Stimulated activated CD4-positive, alpha-beta T cell treated with anti-CD3 and anti-CD28 coated beads, Interleukin-15, amount 100 ng/mL, for 24 hours (primary cell): ENCODE results near the gene GALNTL6.
"Not testable (repeated sequence)": the region's sequence is repeated elsewhere in the genome, so short reads cannot be mapped to it uniquely, and the experiment has no call there.

ENCODE experiments used
- DNase-seq: peaks from one replicate; pipeline ENCODE4 v3.0.0-alpha.2; 2020

Gene GALNTL6

DNA sequence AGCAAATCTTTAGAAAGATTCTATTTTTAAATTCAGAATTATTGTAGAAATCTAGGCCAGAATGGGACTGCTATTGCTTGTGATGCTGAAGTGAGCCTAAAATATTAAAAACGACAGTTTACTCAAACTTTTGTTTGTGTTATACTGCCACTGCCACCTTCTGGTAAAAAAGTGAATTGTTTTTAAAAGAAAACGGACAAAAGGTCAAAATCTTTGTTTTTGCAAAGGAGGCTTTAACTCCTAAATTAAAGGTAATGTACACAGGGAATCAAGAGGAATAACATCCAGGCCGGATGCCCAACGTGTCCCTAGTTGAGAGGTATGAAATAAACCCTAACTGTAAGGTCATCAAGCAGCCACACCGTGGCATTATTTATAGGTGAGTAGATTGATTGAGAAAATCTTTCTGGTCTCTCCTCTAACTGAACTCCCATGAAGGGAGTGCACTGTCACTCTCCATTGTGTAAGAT lies 1017.1 kb downstream of the GALNTL6 start:
- DNase-seq: no peak

DNA sequence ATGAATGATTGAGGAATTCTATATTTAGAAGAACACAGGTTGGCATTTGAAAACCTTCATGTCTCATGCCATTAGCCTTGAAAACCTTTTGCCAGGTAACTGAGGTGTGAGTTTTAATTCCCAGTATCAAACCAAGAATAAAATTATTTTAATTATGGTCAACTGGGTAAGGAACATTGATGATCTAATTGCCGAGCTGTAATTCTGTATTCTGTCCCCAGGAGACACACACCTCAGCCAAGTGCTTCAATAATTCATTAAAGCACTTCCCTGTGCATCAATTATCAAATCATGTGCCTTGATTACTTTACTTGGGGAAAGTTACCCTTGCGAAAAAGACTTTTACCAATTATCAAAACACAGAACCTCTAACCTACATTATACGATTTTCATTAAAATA lies 1023.5 kb downstream of the GALNTL6 start:
- no peak for DNase-seq

DNA sequence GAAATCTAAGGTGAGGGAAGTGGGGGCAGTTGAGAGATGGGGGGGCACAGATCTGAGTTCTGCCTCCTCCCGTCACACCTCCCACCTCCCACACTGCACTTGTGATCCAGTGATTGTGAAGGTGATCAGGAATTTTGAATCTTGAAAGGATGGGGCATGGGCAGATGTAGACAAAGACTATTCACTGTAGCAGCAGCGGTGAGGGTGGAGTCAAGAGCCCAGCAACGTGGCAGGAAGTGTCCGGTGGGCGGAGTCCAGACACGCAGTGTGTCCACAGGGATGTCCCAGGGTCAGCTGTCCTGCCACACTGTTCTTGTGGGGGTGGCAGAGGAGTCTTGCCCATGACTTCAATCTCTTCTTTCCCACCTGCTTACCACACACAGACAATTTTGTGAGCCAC lies 1024.9 kb downstream of the GALNTL6 start:
- DNase-seq: no peak

GRCh38 chr4:172838943-172839342 lies 1025.7 kb downstream of the GALNTL6 start:
- no peak for DNase-seq

GRCh38 chr4:172842779-172843178 lies 1029.6 kb downstream of the GALNTL6 start:
- DNase-seq: no peak

DNA sequence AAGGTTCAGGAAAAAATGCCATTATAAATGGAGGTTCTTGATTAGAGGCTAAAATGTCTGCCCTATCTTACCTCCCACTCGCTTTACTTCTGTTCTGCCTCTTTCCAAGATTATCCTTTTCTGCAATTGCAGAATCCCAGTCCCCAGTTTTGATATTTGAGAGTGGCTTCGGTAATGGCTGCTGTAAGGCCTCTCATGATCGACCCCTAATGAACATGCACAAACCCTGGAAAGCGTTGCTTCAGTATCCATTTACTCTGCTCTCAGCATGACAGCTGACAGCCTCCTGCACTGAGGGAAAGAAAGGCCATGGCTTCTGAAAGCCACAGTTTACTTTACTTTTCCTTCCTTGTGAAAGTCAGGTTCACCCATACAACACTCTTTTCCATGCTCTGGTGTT lies 1030.0 kb downstream of the GALNTL6 start:
- DNase-seq: no peak

DNA sequence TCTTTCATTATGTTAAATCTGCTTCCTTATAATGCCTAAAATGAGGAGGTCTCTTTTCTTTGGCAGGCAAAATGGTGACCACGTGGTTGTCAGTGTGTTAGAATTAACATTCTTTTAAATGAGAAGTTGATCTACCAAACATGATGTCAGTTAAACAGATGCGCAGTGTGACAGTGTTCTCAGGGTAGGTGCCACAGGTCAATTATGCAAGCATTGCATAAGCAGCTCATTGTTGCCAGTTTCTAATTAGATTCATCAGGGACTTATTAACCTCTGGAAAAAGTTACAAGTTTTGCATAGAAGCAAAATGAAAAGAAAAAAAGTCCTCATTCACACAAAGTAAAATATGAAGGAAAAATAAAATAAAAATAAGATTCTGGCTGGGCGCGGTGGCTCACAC lies 1031.4 kb downstream of the GALNTL6 start:
- DNase-seq: no peak

DNA sequence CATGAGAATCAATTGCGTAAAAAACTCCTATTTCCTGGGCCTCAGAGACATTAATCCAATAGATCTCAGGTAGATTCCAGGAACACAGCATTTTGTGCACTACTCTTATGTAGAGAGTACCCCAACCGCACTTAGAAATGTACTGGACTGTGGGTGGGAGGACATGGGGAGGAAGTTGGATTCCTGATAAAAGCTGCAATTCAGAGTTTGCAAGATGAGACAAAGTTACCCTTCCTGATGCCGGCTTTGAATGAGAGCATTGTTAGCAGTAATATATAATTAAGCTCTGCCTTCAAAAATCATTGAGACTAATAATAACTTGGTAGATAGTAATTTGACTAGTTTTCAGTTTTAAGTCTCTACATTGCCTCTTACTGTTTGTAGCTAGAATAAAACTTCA lies 1032.1 kb downstream of the GALNTL6 start:
- DNase-seq: no peak

- DNase-seq: no peak
Measured at GRCh38 chr4:172850838-172851237, 1037.6 kb downstream of the GALNTL6 start.

DNA sequence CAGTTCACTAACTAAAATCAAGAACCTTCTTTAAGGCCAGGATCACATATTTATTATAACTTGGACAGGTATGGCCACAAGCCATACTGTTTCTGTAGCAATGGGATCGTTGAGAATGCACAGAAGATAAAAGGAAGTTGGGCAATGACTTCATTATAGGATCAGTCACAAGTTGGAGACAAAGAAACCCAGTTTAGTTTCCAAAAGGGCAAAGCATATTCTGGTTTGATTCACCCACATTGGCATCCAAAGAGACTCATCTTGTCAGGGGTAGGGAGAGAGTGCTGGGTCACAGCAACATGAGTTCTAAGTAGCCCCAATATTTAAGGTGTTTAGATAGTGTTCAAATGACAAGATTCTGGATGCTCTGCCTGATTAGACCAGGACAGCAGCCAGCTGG lies 1038.3 kb downstream of the GALNTL6 start:
- no peak for DNase-seq

DNA sequence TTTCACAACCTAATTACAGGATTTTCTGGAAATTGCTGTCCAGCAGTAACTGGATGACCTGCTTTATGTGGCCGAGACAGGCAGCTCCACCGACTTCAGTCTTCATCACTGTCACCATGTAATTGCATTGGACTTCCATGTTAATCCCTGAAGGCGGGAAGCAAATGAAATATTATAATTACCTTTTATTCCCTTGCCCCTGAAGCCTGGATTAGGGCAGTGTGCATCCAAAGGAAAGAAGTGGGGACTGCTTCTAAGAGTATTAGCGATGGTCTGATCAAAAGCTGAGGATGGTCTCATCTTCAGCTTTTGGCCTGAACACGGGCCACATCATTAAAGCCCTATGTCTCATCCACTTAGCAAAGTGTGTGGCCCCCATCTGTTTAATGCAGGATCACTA lies 1043.8 kb downstream of the GALNTL6 start:
- no peak for DNase-seq

- DNase-seq: no peak
Measured at GRCh38 chr4:172858731-172859230, 1045.6 kb downstream of the GALNTL6 start.

DNA sequence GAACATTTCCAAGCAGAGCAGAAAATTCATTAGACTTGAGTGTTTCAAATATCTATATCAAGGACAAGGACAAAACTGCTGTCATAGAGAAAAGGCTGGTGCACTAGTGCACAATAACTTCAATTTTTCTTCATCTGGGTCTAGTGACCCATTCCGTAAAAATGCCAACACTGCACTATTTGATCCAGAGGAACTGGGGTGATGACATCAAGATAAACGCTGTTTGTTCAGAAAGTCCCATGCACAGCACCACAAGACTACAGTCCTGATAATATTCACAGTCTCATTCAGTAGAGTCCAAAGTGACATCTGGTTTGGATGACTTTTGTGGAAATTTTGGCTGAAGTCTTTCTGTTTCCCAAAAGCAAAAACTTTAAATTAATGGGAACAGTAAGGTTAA lies 1051.9 kb downstream of the GALNTL6 start:
- DNase-seq: no peak

- no peak for DNase-seq
Measured at GRCh38 chr4:172865531-172866127, 1052.4 kb downstream of the GALNTL6 start.

DNA sequence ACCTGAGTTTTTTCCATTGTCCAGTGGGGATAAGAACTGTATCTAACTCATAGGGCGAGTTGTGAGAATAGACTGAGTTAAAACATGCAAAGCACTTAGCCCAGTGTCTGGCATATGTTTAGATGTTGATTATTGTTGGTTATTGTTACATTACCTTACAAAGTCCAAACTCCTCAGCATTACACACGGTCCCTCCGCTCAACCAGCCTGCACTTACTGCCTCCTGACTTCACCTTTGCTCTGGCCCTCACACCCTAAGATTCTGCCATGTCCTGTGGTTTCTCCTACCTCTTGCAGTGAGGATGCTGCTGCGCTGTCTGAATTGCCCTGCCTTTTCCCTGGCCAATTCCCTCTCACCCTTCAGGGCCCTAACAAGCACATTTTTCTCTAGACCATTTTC lies 1053.2 kb downstream of the GALNTL6 start:
- no peak for DNase-seq

GRCh38 chr4:172867835-172868234 lies 1054.6 kb downstream of the GALNTL6 start:
- DNase-seq: no peak

- DNase-seq: no peak
Measured at GRCh38 chr4:172868271-172868670, 1055.1 kb downstream of the GALNTL6 start.

GRCh38 chr4:172869621-172870268 lies 1056.5 kb downstream of the GALNTL6 start:
- no peak for DNase-seq

DNA sequence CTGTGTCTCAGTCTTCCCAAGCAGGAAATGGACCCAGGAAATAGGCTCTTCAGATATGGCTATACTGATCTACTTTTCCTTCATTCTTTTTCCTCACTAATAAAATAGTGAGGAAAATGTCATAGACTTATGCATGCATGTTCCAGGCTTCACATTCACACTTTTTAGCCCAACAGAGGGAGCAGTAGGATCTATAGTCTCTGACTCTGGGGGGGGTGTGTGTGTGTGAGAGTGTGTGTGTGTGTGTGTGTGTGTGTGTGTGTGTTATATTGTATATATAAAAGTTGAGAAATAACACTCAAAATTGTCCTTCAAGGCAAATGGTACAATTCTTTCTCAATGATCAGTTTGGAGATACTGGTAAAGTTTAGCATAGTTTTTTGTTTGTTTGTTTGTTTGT lies 1058.2 kb downstream of the GALNTL6 start:
- no peak for DNase-seq

DNA sequence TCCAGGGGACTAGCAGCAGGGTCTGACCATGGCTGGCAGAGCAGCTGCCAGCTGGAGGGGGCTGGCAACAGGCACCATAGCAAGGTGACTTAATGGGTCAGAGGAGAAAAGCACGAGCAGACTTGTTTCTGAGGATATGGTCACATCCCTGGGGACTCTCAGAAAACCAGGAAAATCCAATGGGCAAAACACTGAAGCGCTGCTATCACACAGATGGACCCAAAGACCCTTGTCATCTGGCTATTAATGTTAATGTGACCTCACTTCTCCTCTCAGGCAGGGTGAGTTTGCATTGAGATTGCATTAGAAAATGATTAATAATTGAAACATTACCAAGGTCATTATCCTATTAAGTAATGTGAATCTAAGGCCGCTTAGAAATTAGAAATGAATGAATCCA lies 1061.7 kb downstream of the GALNTL6 start:
- no peak for DNase-seq

- DNase-seq: no peak
Measured at GRCh38 chr4:172876394-172876793, 1063.2 kb downstream of the GALNTL6 start.

DNA sequence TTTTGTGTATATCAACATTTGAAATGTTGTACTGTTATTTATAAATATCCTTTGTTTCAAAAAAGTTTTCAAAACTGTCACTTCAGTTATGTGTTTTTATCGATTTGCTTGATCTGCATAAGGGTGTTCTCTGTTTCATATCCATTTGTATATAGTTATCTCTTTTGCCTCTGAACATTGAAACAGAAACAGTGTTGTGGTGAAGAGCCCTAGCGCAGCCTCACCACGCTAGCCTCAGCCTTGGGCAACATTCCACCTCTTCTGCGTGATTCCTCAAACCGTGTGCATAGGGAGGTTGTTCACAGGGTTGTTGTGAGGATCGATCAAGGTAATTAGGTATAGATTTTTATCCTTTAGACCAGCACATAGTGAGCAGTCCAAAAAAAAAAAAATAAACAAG lies 1068.4 kb downstream of the GALNTL6 start:
- no peak for DNase-seq

GRCh38 chr4:172887358-172887757 lies 1074.2 kb downstream of the GALNTL6 start:
- not testable (repeated sequence) for DNase-seq

DNA sequence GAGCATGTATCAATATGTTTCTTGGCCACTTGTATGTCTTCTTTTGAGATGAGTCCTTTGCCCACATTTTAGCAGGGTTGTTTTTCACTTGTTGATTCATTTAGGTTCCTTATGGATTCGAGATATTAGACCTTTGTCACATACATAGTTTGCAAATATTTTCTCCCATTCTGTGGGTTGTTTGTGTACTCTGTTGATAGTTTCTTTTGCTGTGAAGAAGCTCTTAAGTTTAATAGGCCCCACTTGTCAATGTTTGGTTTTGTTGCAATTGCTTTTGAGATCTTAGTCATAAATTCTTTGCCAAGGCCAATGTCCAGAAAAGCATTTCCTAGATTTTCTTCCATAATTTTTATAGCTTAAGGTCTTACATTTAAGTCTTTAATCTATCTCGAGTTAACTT lies 1074.8 kb downstream of the GALNTL6 start:
- DNase-seq: no peak

DNA sequence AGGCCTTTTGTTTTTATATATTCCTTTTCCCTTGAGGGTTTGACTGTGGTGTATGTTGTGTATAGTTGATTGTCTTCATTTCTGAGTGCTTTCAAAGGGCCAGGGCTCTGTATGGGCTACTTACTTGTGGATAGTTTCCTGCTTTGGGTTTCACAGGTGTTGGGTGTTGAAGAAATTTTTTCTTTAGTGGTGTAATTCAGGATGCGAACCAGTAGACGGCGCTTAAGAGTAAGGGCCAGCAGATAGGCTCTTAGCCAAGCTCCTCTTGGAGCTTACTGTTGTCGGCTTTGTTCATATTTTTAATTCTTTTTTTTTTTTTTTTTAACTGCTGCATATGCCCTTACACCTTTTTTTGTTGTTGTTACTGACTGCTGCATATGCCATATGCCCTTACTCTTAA lies 1079.1 kb downstream of the GALNTL6 start:
- DNase-seq: no peak
